ENCODE measurements around the gene TEX2.

The TEX2 gene

DNA sequence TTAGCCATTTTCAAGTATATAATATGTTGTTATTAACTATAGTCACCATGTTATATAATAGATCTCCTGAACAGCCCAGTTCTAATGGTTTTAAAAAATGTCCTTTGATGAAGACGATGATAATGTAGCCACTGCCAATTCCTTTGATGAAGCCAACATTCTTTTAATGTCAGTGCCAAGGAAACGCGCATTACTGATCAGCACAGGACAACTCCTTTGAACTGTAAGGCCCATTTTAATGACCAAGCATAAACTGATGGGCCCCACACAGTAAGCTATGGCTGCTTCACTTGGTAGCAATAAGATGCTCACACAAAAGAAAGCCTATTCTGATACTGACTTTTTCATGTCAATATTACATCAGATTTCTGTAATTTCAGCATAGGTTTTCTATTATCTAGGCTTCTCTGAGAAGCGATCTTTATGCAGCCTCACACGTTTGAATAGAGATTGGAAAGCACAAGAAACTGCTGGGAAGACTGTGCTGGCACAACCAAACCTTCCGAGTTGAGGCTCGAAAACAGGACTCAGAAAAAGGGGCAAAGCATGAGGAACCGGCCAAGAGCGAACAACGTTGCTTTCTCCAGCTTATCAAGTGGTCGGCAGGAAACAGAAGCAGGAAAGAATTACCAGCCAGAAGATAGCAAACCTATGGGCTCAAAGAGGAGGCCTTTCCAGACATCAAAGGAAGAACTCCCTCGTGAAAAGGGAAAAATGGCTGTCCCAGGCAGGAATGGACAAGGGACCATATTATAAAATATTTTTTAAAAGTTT is 152.5 kb downstream of the TEX2 start:
- no peak for DNase-seq

DNA sequence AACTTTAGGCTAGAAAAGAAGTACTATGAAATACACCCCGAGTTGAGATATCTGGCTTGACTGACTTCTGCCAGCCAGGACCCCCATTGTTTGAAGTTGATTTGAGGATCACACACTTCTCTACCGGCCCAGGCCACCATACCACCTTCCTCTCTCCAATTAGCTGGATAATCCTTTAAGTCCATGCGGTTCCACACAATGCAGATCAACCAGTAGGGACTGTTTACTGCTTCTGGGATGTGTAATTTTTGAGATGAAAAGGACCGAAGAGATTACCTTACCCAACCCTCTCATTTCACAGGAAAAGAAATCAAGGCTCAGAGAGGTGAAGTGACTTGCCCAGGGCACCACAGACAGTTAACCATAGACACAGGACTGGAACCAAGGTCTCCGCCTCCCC is 153.7 kb downstream of the TEX2 start:
- no peak for DNase-seq

- DNase-seq = no peak
Observed at GRCh38 chr17:64107500-64108236, 155.4 kb downstream of the TEX2 start.

- DNase-seq = no peak
Observed at GRCh38 chr17:64106918-64107317, 156.1 kb downstream of the TEX2 start.

DNA sequence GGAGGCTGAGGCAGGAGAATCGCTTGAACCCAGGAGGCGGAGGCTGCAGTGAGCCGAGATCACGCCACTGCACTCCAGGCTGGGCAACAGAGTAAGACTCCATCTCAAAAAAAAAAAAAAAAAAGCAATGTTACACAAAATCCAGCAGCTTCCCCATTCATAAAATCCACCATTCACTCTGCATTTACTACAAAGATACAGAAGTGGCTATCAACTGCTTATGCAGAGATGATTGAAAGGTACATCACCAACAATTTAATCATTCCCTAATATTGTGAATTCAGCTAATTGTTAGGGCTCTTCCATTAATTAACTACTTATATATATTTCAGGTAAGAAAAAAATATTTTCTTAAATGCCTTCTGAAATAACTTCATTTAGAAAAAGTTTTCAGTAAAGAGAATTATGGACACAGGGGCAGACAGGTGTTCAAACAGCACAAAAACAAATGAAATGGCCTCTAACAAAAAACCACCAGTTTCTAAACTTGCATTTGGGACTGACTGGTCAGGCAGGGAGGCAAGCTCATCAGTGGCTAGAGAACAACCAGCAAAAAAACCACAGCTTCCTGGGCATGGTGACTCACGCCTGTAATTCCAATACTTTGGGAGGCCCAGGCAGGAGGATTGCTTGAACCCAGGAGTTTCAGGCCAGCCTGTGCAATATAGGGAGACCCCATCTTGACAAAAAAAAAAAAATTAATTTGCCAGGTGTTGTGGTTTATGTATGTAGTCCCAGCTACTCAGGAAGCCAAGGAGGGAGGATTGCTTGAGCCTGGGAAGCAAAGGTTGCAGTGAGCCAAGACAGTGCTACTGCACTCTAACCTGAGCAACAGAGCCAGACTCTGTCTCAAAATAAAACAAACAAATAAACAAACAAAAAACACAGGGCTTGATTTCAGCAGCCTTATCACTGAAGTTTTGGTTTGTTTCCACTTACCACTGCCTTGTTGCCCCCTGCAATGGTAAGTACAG is 159.4 kb downstream of the TEX2 start:
- DNase-seq = no peak

DNA sequence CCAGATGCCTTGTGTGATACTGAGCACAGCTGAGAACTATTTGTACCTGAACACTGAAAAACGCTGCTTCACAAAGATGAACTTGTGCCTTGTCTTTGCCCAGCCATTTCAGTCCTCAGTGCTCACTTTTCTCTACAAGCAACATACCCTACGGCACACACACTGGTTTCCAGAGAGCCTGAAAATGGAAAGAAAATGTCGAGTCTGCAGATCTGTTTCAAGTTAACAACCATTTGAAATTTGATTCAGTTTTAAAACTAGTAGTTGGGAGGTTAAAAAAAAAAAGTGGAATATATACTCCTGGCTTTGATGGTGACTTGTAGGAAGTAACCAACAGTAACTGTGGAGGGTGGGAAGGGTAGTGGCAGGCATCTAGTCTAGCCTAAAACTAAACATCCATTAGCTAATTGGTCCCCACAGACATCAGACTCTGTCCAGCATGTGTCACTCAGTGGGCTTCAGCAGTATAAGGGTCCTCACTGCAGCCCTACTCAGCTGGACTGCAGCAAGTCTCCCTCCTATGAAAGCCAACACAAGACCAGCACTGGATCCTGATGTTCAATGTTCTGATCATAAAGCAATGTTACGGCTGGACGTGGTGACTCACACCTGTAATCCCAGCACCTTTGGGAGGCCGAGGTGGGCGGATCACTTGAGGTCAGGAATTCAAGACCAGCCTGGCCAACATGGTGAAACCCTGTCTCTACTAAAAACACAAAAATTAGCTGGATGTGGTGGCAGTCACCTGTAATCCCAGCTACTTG is 160.3 kb downstream of the TEX2 start:
- DNase-seq = no peak

DNA sequence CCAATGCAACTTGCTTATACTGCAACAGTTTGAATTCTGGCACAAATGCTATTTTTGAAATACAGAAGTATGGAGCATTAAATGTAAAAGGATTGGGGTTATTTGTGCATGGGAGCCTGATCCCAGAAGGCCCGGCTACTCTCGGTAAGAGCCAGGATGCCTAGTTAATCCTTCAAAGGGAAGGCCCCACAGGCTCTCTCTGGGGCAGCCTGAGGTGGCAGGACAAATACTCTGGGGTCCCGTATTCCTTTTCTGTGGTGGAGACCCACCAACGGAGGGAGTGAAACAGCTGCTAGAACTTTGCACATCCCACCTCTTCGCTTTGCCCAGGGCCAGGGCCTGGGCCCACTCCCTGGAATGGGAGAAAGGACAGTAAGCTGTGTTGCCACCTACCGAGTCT is 163.5 kb downstream of the TEX2 start:
- no peak for DNase-seq

Measured in stimulated activated CD4-positive, alpha-beta T cell treated with anti-CD3 and anti-CD28 coated beads, Interleukin-2, amount 100 ng/mL, for 24 hours (primary cell).